ENCODE data around the gene CASK.

Gene CASK

DNA sequence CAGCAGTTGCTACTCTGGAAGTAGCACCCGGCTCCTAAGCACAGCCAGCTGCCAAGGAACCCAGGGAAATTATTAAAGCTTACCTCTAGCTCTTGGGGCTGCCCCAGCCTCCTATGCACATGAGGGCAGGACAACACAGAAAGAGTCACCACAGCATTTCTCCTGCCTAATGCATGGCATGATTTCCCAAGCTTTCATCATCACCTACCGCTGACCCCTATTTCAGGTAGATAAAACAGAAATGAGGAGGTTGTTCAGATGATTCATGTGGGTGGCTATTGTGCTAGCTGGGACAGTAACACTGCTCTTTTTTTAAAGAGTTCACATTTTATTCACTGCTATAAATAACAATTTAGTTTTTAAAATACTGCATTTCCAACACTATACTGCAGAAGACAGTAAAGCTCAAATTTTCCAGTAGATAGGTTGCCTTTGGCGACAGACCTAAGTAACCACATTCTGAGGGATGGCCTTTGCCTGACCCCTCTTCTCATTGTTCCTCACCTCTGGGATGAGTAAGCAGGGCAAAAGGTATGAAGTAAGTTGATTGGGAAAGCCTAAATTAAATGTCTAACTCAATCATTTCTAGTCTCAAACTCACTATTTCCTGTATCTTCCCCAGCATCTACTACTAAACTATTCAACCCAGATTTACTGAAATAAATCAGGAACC, 16.7 kb downstream of the CASK start:
- no peak for DNase-seq

DNA sequence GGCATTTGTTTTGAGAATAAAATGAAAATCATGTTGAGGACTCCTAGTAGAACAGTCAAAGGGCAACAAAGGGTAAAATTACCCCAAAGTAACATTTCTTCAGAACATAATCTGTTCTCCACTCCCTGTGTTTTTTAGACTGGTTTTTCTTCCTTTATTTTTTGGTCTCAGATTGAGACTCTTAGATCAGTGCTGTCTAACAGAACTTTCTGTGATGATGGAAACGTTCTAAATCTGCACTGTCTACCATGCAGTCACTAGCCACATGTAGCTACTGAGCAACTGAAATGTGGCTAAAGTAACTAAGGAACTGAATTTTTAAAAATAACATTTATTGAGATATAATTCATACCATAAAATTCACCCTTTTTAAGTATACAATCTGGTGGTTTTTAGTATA, 19.8 kb downstream of the CASK start:
- DNase-seq, result no peak

DNA sequence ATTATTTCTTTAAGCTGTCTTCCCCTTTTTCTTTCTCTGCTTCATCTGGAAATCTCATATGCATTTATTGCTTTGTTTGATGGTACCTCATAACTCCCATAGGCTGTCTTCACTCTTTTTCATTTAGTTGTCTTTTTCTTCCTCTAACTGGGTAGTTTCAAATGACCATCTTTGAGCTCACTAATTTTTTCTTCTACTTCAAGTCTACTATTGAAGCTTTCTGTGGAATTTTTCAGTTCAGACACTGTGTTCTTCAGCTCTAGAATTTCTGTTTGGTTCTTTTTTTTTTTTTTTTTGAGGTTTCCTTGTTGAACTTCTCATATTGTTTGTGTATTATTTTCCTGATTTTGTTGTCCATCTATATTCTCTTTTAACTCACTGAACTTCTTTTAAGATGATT, 23.0 kb downstream of the CASK start:
- no peak for DNase-seq

DNA sequence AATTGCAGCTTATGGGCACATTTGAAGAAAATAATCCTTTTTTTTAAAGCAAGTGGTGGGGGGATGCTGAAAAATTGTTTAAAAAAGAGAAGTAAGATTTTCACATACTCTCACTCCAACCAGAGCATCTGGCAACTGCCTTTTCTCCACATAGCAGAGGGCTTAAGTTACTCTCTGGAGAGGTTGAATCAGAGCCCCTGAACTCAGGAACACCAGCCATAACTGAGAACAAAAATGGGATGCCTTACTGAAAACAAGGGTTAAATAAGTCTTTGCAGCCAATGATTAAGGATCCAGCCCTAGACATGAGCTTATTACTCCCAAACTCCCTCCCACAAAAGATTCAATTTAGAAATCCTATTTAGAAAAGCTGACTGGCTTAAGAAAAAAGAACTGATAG, 27.5 kb downstream of the CASK start:
- no peak for DNase-seq

DNA sequence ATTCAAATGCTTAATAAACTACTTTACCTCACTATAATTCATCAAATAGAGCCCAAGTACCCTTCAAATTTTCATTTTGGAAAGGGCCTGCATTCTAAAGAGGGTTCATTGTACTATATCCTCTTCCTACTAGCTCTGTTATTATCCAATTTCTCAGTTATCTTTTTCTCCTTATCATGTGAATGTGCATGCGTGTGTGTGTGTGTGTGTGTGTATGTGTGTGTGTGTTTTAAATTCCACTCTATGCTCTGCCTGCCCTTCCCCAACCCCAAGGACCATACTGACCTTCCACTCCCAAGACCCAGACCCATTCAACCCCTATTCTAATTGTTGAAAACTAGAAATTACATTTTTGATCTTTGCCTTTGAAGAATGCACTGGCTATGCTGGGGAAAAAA, 33.3 kb downstream of the CASK start:
- DNase-seq, result no peak

DNA sequence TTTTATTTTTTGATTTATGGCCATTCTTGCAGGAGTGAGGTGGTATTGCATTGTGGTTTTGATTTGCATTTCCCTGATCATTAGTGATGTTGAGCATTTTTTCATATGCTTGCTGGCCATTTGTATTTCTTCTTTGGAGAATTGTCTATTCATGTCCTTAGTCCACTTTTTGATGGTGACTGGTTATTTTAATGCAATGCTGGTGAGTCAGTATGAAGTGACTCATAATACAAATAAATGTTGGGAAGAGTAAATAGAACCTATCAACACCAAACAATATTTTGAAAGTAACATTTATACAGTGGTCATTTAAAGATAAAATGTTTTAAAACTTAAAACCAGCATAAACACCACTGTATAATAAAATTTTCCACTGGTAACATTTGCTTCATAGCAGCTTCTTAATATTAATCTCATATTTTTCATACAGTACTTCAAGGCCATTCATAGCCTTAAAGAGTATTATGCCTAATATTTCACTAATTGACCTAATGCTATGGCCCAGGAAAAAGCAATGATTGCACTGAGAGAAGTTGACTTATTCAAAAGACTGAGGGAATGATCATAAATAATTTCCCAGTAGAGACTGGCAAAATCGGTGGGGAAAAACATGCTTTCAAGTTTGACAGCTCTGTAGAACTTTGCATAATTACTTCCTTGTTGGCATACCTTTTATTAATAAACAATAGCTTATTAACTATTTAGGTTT, 33.9 kb downstream of the CASK start:
- no peak for DNase-seq

DNA sequence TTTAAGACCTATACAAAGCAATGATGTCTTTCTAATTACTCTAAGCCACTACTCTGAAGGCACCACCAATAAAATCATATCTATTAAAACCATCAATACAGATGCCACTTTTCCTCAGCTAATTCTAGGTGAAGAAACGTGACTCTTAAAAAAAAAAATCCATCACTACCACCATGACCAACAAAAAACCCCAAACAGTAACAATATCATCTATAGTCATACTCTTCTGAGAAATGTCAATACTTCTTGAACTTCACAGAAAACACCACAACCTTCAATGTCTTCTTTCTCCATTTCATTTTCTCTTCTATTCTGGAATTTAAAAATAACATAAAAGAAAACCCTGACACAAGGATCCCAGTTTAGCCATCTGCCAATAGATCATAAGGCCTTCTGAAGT, 35.7 kb downstream of the CASK start:
- no peak for DNase-seq

DNA sequence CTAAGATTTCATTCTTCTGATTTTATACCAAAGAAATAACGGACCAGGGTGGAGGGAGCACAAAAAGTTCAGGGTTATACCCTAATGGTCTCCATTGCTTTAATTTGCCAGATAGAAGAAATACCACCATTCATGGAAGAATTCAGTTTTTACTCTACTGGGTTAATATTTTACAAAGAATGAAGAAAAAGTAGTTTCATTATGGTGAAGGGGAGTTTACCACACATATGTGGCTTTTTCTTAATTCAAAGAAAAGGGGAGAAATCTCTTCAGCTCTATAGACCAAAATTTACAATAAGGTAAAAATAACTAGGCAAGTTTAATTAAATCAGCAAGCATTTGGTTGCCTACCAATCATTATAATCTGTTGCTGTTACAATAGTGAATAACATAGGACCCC, 37.6 kb downstream of the CASK start:
- no peak for DNase-seq

DNA sequence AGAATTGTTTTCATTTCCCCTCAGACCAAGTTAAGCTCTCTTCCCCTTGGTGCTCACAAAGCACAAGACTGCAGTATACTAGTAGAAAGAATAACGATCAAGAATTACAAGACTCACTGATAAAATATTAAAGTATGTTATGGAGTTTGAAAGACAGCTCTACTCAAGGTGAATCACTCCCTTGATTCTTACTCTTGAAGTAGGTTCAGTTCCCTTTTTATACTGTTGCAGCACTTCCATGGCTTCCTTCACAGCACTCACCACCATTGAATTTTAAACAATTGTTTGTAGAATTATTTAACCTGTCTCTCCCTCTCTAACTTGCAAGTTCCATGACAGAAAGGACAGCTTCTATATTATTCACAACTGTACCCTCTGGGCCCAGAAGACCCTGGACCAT, 42.2 kb downstream of the CASK start:
- DNase-seq, result peak in 1 of 2 donors; percentile 18

DNA sequence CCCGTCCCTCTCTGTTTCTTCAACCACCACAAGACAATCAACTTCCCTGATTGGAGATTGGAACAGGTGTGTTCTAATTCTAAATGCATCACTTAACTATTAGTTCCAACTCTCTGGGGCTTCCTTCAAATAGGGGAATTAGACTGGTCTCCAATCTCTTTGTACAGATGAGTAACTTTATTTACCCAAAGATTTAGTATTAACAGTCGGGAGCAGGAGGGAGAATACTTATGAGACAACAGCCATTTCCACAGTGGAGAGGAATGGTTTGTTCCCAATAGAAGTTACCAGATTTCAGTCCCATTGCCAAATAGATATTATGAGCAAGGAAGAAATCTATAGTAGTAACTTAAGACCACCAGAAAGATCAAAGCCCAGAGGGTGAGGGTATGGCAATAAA, 46.2 kb downstream of the CASK start:
- DNase-seq, result no peak

DNA sequence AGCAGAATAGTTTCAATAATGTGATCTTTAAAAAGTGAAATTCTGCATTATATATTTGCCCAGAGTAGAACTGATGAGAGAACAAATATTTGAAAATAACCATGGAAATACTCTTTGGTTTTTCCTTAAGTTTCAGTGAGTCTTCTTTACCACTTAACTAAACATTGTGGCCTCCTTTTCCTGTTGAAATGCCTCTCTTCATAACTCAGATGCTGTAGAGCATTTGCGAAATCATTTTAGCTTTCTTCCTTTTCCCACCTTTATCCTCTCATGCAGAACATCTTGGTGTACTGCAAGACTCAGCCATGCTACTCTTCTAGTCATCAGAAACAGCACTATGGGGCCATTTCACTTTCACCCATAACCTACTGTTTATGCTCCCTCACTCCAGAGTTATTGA, 48.2 kb downstream of the CASK start:
- no peak for DNase-seq

DNA sequence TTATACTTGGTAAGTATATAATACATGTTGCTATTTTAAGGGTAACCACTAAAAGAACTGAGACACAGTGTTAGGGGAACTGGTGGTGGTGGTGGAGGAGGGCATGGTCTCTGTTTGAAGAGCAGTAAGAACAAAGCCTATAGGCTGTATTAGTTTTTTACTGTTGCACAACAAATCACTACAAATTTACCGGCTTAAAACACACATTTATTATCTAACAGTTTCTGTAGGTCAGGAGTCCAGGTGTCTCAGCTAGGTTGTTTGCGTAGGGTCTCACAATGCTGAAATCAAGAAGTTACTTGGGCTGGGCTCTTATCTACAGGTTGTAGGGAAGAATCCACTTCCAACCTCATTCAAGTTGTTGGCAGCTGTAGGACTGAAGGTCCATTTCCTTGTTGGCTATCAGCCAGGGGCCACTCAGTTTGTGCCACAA, 52.6 kb downstream of the CASK start:
- no peak for DNase-seq

DNA sequence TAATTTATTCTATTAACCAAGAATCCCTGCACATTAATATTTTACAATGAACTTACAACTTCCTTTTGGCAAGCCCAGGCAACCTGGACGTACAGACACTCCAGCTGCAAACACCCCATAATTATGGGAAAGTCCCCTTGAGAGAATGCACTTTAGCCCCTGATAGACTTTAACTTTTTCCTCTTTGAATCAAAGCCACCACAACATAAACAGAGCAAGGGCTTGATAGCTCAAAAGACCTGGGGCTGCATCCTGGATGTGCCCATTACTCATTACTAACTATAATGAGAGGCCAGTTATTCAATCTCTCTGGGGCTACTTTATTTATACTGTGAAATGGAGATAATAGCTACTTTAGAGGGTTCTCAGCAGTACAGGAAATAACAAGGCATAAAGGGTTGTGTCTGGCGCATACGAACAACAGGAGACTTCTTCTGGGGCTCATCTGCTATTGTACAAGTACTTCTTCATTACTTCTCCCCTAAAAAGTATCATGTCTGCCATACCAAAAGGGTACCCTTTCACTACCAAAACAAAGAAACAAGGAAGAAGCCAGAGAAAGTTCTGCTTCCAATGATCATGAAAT, 54.9 kb downstream of the CASK start:
- no peak for DNase-seq

DNA sequence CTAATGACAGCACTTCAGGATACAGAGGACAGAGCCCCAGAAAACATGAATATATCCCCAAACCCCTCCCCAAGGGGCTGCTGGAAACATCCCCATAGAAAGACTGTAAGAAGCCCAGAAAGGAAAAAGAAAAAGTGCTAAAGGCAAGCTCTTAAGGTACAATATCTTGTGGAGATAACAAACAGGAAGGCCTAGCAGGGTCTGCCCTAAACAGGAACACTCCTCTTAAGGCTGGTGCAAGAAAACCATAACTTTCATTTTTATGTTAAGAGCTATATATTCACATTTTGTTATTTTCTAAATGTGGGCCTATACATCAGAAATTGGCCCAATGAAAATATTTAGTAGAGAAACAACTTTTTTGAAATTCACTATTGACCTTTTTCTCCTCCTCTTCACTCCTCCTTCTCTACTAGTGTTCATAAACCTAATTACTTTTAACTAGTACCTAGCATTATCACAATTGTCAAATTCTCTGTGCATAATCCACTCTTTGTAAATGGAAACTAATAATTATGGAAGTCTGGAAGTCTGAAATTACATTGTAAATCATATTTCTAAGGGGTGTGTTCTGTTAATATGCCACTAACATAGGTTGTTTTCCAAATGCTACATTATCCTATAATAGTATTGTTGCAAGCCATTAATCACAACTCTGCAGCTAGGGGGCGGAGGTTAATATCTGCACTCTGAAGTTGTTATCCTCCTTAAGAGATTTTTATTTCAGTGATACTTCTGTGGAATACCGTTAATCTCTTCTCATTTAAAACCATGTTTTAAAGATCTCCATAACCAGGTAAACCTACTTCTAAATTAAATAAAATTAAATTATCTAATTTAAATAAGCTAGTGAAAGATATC, 59.8 kb downstream of the CASK start:
- DNase-seq, result no peak

DNA sequence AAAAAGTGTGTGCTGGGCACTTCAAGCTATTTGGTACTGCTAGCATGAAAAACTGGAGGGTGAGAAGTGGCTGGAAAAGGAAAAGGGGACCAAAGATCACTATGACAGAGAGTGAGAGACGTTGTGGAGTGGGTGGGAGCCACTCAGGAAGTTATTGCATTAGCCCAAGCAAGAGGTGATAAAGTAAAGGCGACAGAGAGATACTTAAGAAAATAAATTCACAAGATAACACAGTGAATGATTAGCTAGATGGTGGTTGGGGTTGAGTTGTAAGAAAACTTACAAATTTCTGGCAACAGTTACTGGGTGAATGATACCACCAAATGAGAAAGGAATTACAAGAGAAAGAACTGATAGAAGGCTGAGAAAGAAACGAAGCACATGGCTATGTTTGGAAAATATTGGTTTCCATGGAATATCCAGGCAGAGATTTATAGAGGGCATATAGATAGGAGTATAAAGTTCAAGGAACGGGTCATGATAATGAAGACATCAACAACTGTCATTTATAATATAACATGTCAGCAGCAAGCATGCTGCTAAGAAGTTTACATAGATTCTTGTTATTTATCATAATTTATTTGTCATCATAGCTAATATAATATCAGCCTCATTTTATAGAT, 60.7 kb downstream of the CASK start:
- DNase-seq, result no peak

DNA sequence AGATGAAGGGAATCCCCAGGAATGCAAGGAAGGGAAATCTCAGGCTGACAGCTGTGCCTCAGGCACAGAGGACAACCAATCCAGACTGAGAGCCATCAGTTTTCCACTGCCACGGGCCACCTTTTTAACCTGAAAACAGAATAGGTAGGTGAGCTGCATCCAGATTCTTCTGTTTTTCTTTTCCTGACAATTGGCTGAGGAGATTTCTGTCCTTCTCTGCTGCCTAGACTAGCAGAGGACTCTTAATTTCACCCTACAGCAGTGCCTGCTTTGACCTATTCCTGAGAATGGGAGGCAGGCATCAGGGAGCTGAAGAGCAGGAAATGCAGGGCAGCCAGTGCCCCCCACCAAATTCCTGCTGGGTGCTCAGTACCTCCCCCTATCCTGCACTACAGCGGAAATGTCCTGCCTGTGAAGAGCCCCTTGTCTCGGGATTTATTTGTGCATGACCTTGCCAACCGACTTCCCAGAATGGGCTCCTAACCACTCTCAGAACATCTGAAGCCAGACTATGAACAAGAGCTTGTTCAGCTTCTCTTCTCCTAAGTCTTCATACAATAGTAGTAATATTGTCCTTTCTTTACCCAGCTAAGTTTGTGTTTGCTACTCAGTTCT, 65.1 kb downstream of the CASK start:
- DNase-seq, result no peak

DNA sequence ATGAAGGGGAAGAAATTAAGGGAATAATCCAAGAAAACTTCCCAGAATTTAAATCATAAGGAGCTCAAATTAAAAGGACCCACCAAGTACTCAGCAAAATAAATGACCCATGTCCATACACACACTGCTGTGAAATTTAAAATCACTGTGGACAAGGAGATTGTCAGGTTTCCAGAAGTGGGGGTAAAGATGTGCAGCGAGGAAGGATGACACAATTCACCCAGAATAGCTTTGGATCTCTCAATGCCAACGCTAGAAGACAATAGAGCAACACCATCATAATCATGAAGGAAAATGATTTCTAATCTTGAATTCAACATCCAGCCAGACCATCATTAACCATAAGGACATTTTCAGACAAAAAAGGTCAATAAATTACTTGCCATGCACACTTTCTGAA, 65.7 kb downstream of the CASK start:
- no peak for DNase-seq

DNA sequence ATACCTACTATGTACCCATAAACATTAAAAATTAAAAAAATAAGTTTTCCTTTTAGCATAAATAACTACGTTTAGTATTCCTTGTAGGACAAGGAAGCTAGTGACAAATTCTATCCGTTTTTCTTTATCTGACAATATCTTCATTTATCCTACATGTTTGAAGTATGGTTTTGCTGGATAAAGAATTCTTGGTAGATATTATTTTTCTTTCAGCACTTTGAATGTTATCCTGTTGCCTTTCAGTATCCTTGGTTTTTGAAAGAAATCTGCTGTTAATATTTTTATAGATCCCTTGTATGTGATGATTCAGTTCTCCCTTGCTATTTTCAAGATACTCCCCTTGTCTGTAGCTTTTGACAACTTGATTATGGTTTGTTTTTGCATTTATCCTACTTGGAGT, 76.6 kb downstream of the CASK start:
- DNase-seq, result no peak

DNA sequence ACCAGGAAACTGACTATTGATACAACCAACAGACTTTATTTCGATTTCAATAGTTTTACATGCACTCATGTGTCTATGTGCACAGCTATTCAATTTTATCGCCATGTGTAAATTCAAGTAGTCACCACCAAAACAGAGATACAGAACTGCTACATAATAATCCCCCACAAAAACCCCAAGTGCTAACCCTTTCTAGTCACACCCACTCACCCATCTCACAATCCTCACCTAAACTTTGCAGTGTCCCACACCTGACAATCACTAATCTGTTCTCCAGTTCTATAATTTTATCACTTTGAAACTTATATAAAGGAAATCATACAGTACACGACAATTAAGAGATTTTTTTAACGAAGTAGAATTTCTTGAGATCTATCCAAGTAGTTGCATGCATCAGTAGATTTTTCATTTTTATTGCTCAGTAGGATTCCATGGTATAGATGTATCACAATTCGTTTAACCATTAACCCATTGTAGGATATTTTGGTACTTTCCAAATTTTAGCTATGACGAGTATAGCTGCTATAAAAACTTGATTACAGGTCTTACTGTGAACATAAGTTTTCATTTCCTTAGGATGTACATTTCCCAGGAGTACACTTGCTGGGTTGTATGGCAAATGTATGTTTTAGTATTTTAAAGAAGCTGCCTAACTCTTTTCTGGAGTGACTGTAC, 85.9 kb downstream of the CASK start:
- no peak for DNase-seq

DNA sequence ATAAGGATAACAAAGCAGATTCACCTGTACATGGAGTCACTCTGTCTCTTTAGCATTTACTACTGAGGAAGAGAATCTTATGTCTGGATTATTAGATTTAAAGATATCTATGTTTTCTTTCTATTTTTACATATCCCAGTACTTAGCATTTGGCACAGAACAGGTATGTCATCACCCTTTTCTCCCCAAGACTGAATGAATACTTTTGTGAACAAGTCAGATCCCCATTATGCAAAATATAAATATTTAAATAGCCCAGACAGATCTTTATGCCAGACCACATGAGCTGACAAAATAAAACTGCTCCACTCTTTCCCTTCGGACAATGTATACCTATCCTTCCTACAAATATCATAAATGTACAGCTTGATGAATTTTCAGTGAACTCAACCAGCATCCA, 94.5 kb downstream of the CASK start:
- no peak for DNase-seq

DNA sequence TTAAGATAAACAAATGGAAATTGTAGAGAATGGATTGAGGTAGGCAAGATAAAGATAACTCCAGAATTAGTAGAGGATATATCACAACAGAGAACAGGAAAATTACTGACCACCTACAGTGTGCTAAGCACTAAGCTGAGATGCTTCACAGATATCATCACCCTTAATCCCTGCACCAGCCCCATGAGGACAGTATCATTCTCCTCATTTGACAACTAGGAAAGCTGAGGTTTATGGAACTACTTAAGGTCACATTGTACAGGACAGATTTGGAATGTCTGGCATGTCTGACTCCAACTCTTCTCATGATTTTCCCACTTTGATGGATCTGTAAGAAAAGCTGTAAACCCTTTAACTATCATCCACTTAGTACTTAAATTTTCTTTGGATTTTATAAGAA, 95.5 kb downstream of the CASK start:
- no peak for DNase-seq

DNA sequence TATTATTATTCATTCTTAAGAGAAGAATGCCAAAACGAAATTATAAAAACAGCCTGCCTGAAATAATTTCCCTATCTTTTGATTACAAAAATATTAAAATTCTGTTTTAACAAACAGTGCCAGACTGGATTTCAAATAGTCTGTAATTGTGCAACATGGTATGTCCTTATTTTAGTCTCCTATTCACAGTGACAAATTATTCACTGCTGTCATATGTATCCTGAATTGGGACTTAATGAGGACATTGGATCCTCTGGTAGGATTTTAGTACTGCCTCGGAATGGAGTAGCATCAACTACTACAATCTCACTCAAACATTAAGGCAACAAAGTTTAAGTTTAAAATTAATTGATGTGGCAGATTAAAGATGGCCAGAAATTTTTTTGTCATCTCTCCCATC, 97.6 kb downstream of the CASK start:
- no peak for DNase-seq
